Suppressor macrophage treated with lipopolysaccharide for 1 hour (primary cell): ENCODE data around the gene IGF2BP1.
A peak's percentile ranks its signal among the peaks of the same experiment; 100 is the strongest.

ENCODE experiments used
- DNase-seq, 3 donors: peaks; one replicate each; pipeline ENCODE4 v3.0.0-alpha.2; 2020 to 2022

The IGF2BP1 gene

GRCh38 chr17:48997103-48997826 is at the start of gene IGF2BP1:
TSS of gene IGF2BP1 (plus strand) at chr17:48997385. CDS start at chr17:48997746, 361 bp downstream.
- DNase-seq, result peak; percentile 43 to 74 (median 61)

GRCh38 chr17:48951572-48951971 is 45.6 kb upstream of the IGF2BP1 start:
- no peak for DNase-seq

GRCh38 chr17:48952904-48953303 is 44.3 kb upstream of the IGF2BP1 start:
- DNase-seq, result peak; percentile 71 to 79 (median 77)

GRCh38 chr17:48954300-48954755 is 42.9 kb upstream of the IGF2BP1 start:
- DNase-seq, result peak in 1 of 3 donors; percentile 30

- no peak for DNase-seq
Measured at GRCh38 chr17:48960834-48961515, 36.2 kb upstream of the IGF2BP1 start.

- peak in 2 of 3 donors; percentile 11 to 33 for DNase-seq
Measured at GRCh38 chr17:48961516-48962233, 35.5 kb upstream of the IGF2BP1 start.

- no peak for DNase-seq
Measured at GRCh38 chr17:48970224-48970623, 27.0 kb upstream of the IGF2BP1 start.

- no peak for DNase-seq
Measured at GRCh38 chr17:48970865-48971687, 26.1 kb upstream of the IGF2BP1 start.

- no peak for DNase-seq
Measured at GRCh38 chr17:48972749-48973097, 24.5 kb upstream of the IGF2BP1 start.

GRCh38 chr17:48973806-48974205 is 23.4 kb upstream of the IGF2BP1 start:
- DNase-seq, result no peak

- no peak for DNase-seq
Measured at GRCh38 chr17:48981927-48982539, 15.2 kb upstream of the IGF2BP1 start.

- no peak for DNase-seq
Measured at GRCh38 chr17:48985436-48986245, 11.5 kb upstream of the IGF2BP1 start.

- peak in 1 of 3 donors; percentile 11 for DNase-seq
Measured at GRCh38 chr17:48989100-48989499, 8.1 kb upstream of the IGF2BP1 start.

GRCh38 chr17:48990882-48991357 is 6.3 kb upstream of the IGF2BP1 start:
- peak in 1 of 3 donors; percentile 13 for DNase-seq

- DNase-seq, result no peak
Measured at GRCh38 chr17:48992444-48992843, 4.7 kb upstream of the IGF2BP1 start.

- DNase-seq, result peak in 1 of 3 donors; percentile 10
Measured at GRCh38 chr17:48993305-48993704, 3.9 kb upstream of the IGF2BP1 start.

- DNase-seq, result no peak
Measured at GRCh38 chr17:48993951-48994350, 3.2 kb upstream of the IGF2BP1 start.

- DNase-seq, result peak in 1 of 3 donors; percentile 10
Measured at GRCh38 chr17:48994549-48995303, 2.5 kb upstream of the IGF2BP1 start.

GRCh38 chr17:48995304-48995973 is 1.7 kb upstream of the IGF2BP1 start:
- DNase-seq, result peak in 2 of 3 donors; percentile 14 to 16
